GM04504 (cell line): Measurements from ENCODE around the gene MIER3.
"Not testable (repeated sequence)": the region's sequence is repeated elsewhere in the genome, so short reads cannot be mapped to it uniquely, and the experiment has no call there.

ENCODE experiments used
- DNase-seq: peaks from one replicate; pipeline ENCODE4 v3.0.0-alpha.2; 2012; ENCODE audit warnings: low read depth

The MIER3 gene, protein sequence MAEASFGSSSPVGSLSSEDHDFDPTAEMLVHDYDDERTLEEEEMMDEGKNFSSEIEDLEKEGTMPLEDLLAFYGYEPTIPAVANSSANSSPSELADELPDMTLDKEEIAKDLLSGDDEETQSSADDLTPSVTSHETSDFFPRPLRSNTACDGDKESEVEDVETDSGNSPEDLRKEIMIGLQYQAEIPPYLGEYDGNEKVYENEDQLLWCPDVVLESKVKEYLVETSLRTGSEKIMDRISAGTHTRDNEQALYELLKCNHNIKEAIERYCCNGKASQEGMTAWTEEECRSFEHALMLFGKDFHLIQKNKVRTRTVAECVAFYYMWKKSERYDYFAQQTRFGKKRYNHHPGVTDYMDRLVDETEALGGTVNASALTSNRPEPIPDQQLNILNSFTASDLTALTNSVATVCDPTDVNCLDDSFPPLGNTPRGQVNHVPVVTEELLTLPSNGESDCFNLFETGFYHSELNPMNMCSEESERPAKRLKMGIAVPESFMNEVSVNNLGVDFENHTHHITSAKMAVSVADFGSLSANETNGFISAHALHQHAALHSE

GRCh38 chr5:56951946-56952691, at the start of gene MIER3:
Gene MIER3, minus strand, starts transcription at chr5:56952123. Its CDS starts 21 bp downstream, at chr5:56952102.
- DNase-seq, result peak; percentile 40

DNA sequence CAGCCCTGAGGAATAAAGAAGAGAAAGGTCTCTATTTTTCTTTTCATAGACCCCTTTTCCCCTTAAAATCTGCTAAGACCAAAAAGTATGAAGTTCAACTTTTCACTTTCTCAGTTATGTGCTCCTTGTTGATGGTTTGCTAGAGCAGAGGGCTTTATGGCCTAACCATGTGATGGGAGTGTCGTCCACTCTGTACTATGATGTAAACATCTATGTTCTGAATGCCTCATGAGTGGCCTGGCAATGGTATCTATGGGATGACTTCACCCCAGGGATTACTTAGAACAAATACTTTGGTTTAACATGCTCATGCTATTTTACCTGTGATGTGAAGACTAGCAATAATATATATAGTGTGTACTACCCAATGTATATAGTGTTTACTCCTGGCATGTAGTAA, 43.7 kb upstream of the MIER3 start:
- no peak for DNase-seq

DNA sequence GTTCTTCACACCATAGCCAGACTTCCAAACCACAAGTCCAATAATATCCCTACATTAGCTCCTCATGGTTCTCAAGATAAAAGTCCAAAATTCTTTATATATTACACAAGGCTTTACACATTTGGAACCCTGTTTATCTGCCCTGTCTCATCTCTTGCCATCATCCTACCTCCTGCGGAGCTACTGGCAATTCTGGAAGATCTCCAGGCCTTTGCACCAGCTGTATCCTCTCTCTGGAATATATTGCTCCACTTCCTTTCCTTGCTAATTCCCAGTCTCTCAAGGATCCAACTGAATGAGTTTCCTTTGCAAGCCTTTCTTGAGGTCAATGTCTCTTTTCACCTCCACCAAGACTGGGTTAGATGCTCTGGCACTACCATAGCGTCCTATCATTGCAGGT, 41.3 kb upstream of the MIER3 start:
- DNase-seq, result no peak

DNA sequence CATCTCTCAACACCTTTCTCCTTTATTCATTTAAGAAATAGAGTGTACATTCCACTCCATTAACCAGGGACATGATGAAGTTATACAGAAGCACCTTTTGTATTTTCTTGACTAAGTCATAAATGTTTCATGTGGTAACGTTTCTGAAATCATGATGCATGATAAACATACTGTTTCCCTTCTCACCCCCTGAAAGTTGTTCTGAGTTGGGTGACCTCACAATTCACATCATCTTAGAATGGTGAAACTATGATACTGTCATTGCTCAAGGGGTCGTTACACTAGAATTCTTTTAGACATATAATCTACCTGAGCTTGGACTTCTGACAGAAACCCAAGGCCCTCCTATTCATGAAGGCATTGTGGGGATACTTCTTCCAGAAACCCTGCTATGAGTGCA, 37.8 kb upstream of the MIER3 start:
- DNase-seq, result no peak

DNA sequence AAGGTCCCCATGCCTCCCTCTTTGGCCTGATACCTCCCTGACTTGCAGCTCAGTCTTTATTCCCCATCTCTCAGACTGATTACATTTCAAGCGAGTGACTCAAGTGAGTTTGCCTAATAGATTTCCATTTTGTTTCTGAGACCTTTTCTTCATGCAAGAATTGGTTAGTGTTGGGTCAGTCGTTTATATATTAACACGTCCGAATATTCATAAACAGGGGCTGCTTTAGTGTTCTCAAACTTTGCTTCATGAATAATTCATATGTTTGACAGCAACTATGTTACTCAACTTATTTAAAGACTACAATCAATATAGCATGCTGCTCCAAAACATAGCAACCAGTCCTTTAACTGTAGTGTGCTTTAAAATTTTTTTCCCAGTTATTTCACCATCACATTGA, 36.6 kb upstream of the MIER3 start:
- no peak for DNase-seq

DNA sequence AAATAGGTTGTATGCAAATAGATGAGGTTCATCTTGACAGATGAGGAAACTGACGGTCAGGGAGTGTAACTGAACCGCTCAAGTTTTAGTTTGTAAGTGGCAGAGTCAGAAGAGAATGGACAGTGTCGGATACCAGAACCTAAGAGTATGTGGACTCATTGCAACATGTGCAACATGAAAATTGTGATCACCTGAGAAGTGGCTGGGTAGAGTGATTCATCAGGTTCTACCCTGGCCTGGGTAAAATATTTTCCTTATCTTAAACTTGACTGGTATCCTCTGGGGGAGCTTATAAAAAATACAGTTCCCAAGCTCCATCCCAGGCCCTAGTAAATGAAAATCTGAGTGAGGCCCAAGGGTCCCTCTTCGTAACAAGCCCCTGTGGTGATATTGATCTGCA, 35.2 kb upstream of the MIER3 start:
- DNase-seq, result no peak

DNA sequence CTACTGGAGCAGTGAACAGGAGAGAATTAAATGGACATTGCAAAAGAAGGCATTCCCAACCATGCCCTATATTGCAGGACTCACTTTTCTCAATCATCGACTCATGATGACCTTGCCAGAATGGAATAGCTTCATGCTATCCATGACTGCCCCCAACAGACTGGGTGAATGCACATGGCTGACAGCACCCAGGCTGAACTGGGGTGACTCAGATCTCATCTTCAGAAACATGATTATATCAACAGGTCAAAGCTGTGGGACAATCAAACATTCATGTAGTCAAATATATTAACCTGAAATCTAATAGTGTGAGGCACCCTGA, 34.7 kb upstream of the MIER3 start:
- DNase-seq, result no peak

- no peak for DNase-seq
Observed at GRCh38 chr5:56985936-56986625, 34.2 kb upstream of the MIER3 start.

- no peak for DNase-seq
Observed at GRCh38 chr5:56984445-56984844, 32.5 kb upstream of the MIER3 start.

DNA sequence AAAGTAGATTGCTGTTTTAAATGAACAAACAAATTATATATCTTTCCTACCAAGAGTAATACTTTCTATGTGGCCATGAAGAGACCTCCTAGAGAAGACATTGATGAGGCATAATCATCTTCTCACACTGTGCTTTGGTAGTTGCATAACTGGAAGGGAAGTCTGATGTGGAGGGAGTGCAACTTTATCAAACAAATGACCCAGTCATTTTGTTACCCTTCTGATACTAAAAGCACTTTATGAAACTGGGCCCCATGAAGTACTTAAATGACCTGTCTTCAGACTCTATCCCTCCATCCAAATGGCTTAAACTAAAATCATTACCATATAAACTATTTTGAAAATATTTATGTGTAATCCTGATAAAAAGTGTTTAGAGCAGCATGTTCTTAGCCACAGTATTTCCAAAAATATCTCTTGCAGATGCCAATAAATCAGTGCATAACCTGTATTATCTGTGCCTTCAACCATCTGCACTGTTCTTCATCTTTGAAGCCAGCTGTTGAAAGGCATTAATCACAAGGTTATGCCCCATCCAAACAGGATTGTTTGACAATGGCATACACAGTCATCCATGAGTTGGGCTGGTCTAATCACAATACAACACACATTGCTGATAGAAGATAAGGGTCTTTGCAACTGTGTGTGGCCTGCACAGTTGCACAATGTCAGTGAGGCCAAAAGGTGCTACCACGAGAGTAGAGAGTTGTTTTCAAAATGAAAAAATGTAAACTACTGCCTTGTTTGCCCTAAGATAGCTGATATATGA, 31.9 kb upstream of the MIER3 start:
- no peak for DNase-seq

DNA sequence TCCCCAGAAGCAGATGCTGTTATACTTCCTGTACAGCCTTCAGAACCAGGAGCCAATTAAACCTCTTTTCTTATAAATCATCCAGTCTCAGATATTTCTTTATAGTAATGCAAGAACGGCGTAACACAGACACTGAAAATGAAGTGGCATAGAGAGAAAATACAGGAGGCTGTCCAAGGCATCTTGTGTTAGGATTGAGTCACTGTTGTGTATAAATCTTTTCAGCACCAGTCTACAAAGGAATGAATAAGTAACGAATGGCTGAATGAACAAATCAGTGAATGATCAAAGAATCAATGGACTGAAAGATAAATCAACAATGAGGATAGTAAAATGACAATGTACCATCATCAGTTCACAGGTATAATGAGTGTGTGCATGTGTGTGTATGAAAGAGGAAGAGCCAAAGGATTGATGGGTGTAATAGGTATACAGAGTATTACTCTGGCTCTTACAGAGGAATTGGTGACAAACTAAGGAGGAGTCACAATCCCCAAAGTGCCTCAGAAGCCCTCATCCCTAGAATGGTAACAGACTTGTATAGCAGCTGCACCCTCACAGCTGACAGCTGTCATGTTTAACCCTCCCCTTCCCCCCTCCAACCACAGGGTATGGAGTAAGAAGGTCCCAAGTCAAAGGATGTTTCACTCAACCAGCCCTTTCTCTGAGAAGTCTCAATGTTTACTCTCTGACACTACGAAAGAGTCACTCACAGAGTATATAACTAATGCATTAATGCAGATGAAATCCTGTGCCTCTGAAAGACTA, 29.8 kb upstream of the MIER3 start:
- no peak for DNase-seq

- no peak for DNase-seq
Observed at GRCh38 chr5:56979968-56980367, 28.0 kb upstream of the MIER3 start.

DNA sequence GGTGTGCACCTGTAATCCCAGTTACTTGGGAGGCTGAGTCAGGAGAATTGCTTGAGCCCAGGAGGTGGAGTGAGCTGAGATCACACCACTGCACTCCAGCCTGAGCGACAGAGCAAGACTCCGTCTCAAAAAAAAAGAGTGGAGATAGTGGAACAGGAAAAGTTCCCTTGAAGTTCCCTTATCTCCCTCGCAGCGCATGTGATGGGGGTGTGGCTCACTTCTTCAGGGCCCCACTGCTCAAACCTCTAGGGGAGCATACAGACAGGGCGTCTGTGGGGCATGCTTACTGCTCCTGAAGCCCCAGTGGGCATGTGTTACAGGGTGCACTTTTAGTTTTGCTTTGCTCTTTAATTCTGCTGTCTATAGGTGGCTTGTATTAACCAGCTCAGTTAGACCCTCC, 27.6 kb upstream of the MIER3 start:
- DNase-seq, result not testable (repeated sequence)

GRCh38 chr5:56977822-56978221, 25.9 kb upstream of the MIER3 start:
- no peak for DNase-seq

DNA sequence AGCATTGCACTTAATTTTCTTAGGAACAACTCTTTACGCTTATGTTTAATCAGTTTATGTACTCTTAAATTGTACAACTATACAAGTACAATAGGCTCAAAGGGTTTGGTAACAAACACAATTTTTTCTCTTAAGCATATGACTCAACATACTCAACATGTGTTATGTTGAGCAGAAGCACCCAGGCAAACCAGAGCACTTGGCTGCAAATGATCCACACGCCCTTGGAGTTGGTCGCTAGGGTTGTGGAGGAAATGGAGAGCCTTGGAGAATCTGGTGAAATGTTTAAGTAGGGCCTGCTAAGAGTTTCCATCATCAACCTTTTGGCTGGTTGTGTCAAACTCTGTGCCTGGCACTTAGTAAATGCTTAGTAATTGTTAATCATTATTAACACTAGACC, 25.1 kb upstream of the MIER3 start:
- DNase-seq, result no peak

- no peak for DNase-seq
Observed at GRCh38 chr5:56974241-56974640, 22.3 kb upstream of the MIER3 start.

GRCh38 chr5:56973473-56973872, 21.6 kb upstream of the MIER3 start:
- no peak for DNase-seq

- no peak for DNase-seq
Observed at GRCh38 chr5:56971275-56971674, 19.4 kb upstream of the MIER3 start.

DNA sequence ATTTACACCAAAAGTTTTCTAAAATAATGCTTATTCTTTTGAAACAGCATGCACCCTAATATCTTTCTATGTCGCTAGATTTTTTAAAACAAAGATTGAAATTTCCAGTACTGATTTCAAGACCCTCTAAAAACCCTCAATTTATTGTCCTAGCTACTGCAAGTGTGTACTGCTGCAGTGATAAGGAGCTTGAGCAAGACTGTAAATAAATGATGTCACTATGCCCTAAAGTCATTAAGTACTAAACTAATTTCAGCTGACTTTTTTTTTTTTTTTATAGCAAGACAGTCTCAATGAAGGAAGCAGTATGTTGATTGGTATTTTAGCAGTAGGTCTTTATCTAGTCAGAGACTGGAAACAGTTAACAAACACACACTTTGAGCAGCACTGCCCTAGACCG, 12.2 kb upstream of the MIER3 start:
- DNase-seq, result no peak

- DNase-seq, result no peak
Observed at GRCh38 chr5:56963246-56963645, 11.3 kb upstream of the MIER3 start.

DNA sequence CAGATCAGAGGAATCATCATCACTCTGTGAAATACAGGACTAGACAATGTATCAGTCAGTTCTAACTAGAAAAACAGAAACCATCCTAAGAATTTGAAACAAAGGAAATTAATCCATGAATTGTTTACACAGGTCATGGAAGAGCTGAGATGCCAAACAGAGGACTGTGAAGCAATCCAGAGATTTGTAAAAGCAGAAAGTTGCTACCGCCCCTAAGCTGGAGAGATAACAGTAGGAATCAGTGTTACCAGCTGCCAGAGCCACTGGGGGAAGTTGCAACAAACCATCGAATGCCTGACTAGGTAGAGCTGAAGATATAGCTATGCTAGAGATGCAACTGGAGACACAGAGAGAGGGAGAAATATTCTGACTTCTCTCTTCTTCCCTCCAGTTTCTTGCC, 10.4 kb upstream of the MIER3 start:
- no peak for DNase-seq
